ENCODE results near the gene GPHN. TPM values are rescaled to one million over a fixed set of nuclear protein-coding genes. Genes with fewer than 3 reads are reported as not detected.

The GPHN gene
- total and polyA plus RNA-seq, 2 experiments from 2014 or later: 15.1 to 20.1 TPM

DNA sequence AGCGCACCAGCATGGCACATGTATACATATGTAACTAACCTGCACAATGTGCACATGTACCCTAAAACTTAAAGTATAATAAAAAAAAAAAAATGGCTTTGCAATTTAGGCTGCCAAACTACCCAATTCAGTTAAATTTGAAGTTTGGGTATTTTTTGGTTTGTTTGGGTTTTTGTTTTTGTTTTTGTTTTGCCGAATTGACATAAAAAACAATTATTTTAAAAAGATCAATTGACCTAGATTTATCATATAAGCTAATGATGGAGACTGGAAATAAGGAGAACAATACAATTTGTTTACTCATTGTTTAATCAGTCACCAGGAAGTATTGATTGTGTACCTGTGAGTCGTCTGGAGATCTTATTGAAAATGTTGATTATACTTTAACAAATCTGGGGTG is 619.2 kb downstream of the GPHN start:
- Histone ChIP-seq H3K27ac (no peak overlapping the region), H3K27me3 (no peaks in the 10 kb centered on the region), H3K36me3 (peaks cover 2% of the 10 kb centered on the region), H3K9me3 (ENCODE audit: low read depth) (no peaks in the 10 kb centered on the region), H3K4me1 (ENCODE audit: low read depth) (no peaks in the 10 kb centered on the region), H3K4me3 (no peak overlapping the region)
- no peak for DNase-seq (ENCODE audit: low read depth in 1 of 2, low spot score in 1 of 2)
- TF ChIP-seq CTCF (IDR thresholded peaks at IDR 0.05; ENCODE audit: low read depth, low read length): no peak

DNA sequence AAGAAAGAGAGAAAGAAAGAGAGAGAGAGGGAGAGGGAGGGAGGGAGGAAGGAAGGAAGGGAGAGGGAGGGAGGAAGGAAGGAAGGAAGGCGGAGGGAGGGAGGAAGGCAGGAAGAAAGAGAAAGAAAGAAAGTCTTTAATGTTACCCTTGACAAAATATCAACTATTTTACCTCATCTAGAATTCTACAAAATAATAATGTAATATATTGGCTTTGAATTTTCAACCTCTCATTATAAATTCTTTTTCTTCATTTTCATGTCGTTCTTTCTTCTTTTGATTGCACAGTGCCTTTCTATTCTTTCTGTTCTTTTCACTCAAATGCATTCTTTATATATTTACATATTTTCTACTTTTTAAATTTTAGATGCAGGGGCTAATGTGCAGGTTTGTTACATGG is 621.8 kb downstream of the GPHN start:
- H3K27ac ChIP-seq: no peak overlapping the region
- H3K36me3 ChIP-seq: no peaks in the 10 kb centered on the region
- no peak for TF ChIP-seq CTCF (IDR thresholded peaks at IDR 0.05; ENCODE audit: low read depth, low read length)
- no peak for DNase-seq (ENCODE audit: low read depth in 1 of 2, low spot score in 1 of 2)
- no peaks in the 10 kb centered on the region for H3K27me3 ChIP-seq
- no peak overlapping the region for H3K4me3 ChIP-seq
- H3K4me1 ChIP-seq (ENCODE audit: low read depth): no peaks in the 10 kb centered on the region
- no peaks in the 10 kb centered on the region for H3K9me3 ChIP-seq (ENCODE audit: low read depth)

DNA sequence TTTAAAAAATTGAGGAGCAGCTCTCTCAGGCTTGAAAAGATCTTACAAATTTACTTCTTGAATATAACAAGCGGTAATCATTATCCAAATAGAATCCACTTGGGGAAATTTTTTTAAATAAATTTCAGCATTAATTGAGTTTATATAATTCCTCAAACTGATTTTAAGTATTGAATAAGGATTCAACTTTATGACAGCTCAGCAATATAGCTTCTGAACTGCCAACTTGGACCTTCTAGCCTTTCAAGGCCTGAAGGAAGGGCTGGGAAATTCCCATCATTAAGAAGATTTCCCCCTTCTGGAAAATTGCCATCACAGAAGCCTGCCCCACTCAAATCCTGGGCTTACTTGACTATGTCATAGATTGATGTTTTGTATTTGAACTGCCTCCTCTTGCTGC is 623.7 kb downstream of the GPHN start:
- no peak for DNase-seq (ENCODE audit: low read depth in 1 of 2, low spot score in 1 of 2)
- H3K36me3 ChIP-seq: no peaks in the 10 kb centered on the region
- TF ChIP-seq CTCF (IDR thresholded peaks at IDR 0.05; ENCODE audit: low read depth, low read length): no peak

DNA sequence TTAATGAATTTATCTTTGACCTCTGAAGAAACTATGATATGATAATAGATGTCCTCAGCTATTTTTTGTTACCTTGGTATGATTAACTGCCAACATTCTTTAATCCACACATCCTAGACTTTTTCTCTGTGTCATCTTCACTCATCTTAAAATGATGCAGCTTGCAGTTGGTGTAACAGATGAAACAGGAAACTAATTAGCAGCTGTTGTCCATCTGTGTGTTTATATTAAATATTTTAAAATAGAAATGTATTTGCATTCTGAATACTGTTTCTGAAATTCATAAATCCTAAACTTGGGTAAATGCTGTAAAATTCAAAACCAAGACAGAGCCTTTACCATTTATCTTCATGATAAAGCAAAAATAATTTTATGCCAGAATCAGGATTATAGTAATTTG is 625.2 kb downstream of the GPHN start:
- no peak overlapping the region for H3K27ac ChIP-seq
- H3K4me1 ChIP-seq (ENCODE audit: low read depth): no peaks in the 10 kb centered on the region
- no peaks in the 10 kb centered on the region for H3K9me3 ChIP-seq (ENCODE audit: low read depth)
- DNase-seq (ENCODE audit: low read depth in 1 of 2, low spot score in 1 of 2): no peak
- no peak for TF ChIP-seq CTCF (IDR thresholded peaks at IDR 0.05; ENCODE audit: low read depth, low read length)
- H3K4me3 ChIP-seq: no peak overlapping the region
- H3K27me3 ChIP-seq: no peaks in the 10 kb centered on the region
- H3K36me3 ChIP-seq: no peaks in the 10 kb centered on the region

More for the DNA sequence above, 623.7 kb downstream of the GPHN start:
- H3K27me3 ChIP-seq: no peaks in the 10 kb centered on the region
- H3K27ac ChIP-seq: no peak overlapping the region
- H3K4me1 ChIP-seq (ENCODE audit: low read depth): no peaks in the 10 kb centered on the region
- H3K9me3 ChIP-seq (ENCODE audit: low read depth): no peaks in the 10 kb centered on the region
- no peak overlapping the region for H3K4me3 ChIP-seq

GRCh38 chr14:67133595-67134441 is 625.9 kb downstream of the GPHN start:
- Histone ChIP-seq H3K4me3 (no peak overlapping the region), H3K4me1 (ENCODE audit: low read depth) (no peaks in the 10 kb centered on the region), H3K27me3 (no peaks in the 10 kb centered on the region), H3K36me3 (no peaks in the 10 kb centered on the region), H3K27ac (no peak overlapping the region), H3K9me3 (ENCODE audit: low read depth) (no peaks in the 10 kb centered on the region)
- peak in 1 of 2 donors; percentile 0 for DNase-seq (ENCODE audit: low read depth in 1 of 2, low spot score in 1 of 2)
- TF ChIP-seq CTCF (IDR thresholded peaks at IDR 0.05; ENCODE audit: low read depth, low read length): no peak

All from cardiac muscle cell (in vitro differentiated cells and primary cell).